DMS79 (cell line): ENCODE results near the gene RBM20.
"Not testable (repeated sequence)": the region's sequence is repeated elsewhere in the genome, so short reads cannot be mapped to it uniquely, and the experiment has no call there.

ENCODE experiments used
- DNase-seq: peaks from one replicate; lab custom pipeline; 2025; lab: John Stamatoyannopoulos, UW

The RBM20 gene

DNA sequence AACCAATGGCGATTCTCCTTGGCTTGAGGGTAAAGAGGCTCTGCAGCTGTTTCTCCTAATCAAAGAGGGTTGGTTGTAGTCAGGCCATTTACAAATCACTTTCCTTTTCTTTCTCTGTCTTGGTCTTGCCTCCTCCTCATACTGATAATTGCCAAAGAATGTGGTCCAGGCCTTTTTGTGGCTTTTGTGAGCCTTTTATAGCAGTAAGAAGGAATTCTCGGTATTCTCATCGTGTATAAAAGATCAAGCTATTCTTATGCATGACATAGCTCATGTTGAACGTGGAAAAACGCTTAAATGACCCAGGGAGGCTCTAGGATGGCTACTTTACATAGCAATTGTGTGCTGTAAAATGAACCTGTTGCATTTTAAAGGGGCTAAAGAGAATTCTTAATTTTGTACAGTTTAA is 62.6 kb downstream of the RBM20 start:
- DNase-seq: no peak

DNA sequence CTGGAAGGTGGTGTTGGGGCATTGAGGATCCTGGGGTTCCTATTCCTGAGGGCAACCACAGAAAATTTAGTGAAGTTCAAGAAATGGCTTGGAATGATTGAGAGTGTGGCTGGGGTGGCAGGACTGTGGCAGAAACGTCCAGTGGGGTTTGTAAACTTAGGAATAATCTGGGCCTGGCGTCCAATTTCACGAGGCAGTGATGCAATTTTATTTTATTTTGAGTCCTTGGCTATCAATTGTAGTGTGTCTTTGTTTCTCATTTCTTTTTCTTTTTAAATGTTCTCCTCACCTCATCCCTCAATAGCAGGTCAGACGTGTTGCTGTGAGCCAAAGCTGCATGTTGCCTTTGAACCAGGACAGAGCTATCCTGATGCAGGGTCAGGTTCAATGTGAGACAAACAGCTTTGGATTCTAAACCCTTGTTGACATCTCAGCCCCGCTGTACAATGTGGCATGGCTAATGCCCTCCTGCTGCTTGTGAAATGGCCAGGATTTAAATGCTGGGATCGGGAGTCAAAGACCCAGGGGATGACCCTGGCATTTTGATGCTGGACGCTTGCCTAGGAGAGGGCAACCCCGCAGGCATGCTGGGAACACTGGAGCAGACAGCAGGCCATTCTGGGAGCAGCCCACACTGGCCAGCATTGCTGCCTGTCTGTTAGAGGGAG is 64.8 kb downstream of the RBM20 start:
- DNase-seq: no peak

DNA sequence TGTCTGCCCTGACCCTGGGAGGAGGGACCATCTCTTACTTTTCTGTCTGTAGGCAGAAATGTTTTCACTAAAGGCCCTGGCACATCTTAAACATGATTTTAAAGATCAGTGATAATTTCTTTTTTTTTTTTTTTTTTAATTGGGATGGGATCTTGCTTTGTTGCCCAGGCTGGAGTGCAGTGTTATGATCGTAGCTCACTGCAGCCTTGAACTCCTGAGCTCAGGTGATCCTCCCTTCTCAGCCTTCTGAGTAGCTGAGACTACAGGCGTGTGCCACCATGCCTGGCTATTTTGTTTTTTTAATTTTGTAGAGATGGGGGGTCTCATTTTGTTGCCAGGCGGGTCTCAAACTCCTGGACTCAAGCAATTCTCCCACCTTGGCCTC is 65.3 kb downstream of the RBM20 start:
- DNase-seq: no peak

DNA sequence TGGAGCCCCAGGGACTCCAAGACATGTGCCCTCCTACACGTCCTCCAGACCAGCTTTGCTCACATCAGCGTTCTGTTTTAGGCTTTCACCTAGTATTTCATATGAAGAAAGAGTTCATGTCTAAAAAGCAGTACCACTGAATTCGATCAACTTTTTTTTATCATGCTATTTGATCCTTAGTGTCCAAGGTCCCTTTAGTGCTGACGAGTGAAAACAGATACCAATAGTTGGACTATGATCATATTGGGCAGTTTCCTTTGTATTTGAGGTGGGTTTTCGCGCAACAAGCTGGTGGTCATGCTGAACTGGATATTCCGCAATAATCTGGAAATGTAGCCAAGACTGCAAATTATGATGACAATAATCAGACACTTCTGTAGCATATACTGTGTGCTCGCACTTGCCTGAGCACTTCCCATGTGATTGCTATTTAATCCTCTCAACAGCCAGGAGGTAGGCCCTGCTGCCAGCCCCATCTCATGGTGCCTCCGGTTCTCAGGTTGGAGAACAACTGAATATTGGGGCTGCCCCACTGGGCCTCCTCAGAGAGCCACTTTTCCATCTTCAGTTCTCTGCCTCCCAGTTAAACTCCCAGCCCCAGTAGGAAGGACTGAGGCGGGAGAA is 65.9 kb downstream of the RBM20 start:
- no peak for DNase-seq

DNA sequence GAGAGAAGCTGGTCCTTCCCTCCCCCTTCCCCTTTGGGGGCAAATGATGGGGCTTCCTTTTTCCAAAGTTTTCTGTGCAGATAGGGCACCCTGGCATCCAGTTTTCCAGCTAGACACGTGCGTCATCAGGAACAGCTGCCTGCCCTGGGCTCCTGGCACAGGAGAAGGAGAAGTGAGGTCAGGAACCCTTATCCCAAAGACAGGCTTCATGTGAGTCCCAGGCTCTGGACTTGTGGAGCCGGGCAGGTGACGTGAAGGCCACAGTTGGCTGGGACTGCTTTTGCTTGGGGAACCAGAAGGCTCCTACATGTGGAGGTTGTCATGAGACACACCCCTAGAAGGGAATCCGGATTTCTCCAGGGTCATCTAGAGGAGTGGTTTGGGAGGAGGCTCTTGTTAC is 66.5 kb downstream of the RBM20 start:
- no peak for DNase-seq

DNA sequence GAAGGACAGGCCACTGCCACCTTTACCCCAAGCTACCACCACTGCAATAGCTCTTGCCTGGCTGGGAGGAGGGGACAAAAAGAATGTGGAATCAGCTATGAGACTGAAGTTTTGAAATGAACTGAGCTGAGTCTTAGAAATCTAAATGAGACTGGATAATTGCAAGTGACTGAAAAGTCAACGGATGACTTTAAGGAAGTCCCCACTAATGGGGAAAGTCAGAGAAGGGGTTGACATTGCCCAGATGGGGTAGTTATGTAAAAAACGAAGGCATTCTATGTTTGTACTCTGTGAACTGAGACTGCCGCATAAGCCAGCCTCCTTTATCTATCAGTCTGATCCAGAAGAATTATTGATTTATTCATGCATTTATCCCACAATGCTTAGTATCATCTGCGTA is 67.2 kb downstream of the RBM20 start:
- DNase-seq: no peak

DNA sequence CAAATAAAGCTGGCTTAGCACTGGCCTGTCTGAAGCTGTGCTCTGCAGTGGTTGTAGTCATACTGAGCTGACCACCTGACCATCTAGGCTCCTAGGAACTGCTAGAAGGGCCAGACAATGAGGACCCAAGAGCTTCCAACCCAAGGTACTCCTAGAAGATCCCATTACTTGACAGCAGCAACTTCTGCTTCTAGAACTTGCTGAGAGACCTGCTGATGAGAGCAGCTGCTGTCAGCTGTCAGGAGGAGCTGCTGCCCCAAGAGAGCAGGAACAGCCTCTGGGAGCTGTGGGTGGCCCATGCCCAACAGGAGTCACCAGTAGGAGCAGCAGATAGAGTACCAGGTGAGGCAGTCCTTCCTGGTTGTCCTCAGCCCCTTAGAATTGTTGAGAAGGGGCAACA is 70.2 kb downstream of the RBM20 start:
- no peak for DNase-seq

- no peak for DNase-seq
These were observed 73.8 kb downstream of the RBM20 start for GRCh38 chr10:110717781-110718589.

DNA sequence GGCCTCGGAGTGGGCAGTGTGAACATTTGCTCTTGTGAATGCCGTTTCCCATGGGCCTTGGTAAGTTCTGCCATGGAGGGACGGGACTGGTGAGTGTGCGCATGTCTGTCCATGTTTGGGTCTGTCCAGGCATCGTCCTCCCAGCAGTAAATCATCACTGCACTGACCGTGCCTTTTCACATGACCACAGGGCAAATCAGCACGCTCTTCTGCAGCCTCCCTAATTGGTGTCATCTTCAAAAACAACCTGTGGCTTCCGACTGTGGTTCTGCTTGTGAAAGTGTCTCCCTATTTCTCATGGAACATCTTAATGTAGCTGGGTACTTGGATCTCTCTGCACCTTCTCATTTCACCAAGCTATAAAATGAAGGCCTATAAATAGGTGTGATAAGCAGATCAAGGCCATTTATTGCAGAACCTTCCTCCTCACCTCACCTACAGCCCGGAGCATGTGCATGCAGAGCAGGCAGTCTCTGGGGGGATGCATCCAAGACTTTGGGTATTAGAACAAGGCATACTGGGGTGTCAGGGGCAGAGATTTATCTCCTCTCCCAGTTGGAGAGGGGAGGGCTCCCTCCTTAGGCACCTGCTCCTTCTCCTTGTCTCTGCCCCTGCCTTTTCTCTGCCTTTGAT is 77.4 kb downstream of the RBM20 start:
- no peak for DNase-seq

- no peak for DNase-seq
These were observed 79.2 kb downstream of the RBM20 start for GRCh38 chr10:110723224-110723891.

GRCh38 chr10:110724116-110724921 is 80.2 kb downstream of the RBM20 start:
- DNase-seq: no peak

- no peak for DNase-seq
These were observed 80.8 kb downstream of the RBM20 start for GRCh38 chr10:110724937-110725336.

GRCh38 chr10:110725801-110726630 is 81.9 kb downstream of the RBM20 start:
- DNase-seq: no peak

- DNase-seq: not testable (repeated sequence)
These were observed 83.6 kb downstream of the RBM20 start for GRCh38 chr10:110727785-110728184.

GRCh38 chr10:110730345-110731050 is 86.4 kb downstream of the RBM20 start:
- DNase-seq: no peak

- DNase-seq: no peak
These were observed 89.2 kb downstream of the RBM20 start for GRCh38 chr10:110733218-110733952.

DNA sequence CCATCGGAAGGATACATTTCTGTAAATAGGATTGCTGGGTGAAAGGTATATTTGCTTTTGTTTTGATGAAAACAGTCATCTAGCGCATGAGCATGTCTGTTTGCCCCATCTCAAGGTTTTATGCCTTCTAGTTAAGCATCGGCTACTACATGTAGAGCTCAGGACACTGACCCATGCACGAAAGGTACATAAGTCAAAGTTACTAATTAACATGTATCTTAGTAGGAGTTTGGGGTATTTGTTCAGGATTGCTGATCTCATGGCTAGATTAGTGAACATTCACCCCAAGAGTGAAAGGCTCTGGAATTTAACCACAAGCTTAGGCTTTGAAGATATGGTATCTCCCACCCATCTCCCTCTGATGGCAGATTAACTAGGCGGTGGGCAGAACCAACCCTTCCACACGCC is 91.5 kb downstream of the RBM20 start:
- DNase-seq: no peak

DNA sequence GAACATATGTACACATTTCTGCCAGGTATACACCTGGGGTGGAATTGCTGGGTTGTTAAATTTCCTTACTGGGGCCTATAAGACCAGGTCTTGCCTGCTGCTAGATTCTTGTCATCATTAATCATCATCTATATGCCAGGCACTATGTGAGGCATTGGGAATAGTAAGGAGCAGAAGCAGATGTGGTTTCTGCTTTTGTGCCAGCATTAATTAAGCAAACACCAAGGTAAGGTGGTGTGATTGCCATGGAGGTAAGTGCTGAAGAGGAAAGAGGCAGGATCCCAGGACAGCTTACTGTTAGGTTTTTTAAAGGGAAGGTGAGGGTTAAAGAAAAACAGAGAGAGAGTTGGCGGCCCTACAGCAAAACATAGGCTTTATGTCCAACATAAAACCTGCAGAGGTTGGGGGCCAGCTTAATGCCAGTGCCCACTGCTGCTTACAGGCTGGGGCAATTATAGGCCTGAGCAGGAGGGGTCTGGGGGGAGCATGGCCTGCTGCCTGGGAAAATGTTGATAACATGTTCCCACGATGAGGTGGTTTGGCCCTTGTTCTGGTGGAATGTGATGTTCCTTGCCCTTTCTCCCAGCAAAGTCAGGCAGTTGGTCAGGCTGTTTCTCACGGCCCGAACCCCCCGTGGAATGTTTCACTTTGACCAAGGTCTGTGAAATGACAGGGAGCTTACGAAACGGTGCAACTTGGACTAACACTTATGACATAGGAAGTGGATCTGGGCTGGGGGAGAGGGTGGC is 93.9 kb downstream of the RBM20 start:
- DNase-seq: no peak
